ENCODE results near the gene KCNH2. TPM values are rescaled to one million over a fixed set of nuclear protein-coding genes. Genes with fewer than 3 reads are reported as not detected.

The KCNH2 gene
- total RNA-seq, 1 experiment from 2014 or later: 16.2 TPM

DNA sequence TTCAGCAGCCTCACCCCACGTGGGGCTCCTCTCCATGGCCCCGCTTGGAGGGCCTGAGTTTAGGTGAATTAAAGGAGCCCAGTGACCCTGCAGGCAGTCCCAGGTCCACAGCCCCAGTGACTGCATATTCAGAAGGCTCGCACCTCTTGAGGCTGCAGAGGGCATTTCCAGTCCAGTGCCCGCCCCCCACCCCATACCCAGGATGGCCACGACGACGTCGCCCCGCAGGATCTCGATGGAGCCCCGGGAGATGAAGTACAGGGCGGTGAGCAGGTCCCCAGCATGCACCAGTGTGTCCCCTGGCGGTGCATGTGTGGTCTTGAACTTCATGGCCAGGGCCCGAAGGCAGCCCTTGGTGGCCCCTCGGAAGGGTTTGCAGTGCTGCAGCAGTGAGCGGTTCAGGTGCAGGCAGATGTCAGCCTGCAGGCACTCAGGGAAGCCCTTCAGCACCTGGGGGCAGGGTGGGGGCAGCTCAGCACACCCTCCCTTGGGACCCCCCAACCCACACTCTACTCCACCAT lies 28.1 kb downstream of the KCNH2 start:
- H3K4me3 Mint-ChIP-seq: no peak overlapping the region
- POLR2A ChIA-PET: interaction anchor here (0.7 kb wide), 2 partner anchors 19 to 135 kb away, joined by 3 read pairs; no protein-coding TSS in a partner anchor
- no peak for DNase-seq (ENCODE audit: low spot score)

GRCh38 chr7:150949564-150949963 lies 28.6 kb downstream of the KCNH2 start:
- H3K27ac Mint-ChIP-seq: no peak overlapping the region
- no peak for DNase-seq (ENCODE audit: low spot score)
- H3K36me3 Mint-ChIP-seq: peaks cover 4% of the 10 kb centered on the region; the same call in 1 of the 2 replicates
- H3K4me3 Mint-ChIP-seq: no peak overlapping the region
- ChIA-PET POLR2A (interaction anchor here (0.7 kb wide), 2 partner anchors 20 to 136 kb away, joined by 3 read pairs; no protein-coding TSS in a partner anchor), CTCF (interaction anchor here (0.5 to 3.6 kb wide), 10 partner anchors 10 to 149 kb away, joined by 3 to 21 read pairs (median 5); partner anchors contain the start of genes TMEM176A and TMEM176B)
- H3K27me3 Mint-ChIP-seq (ENCODE audit: low read depth): peaks cover 6% of the 10 kb centered on the region
- peaks cover 35% of the 10 kb centered on the region for H3K4me1 Mint-ChIP-seq
- ATAC-seq: peak; percentile 24
- no peaks in the 10 kb centered on the region for H3K9me3 Mint-ChIP-seq
- TF ChIP-seq ELF4 (CRISPR knock-in tag; IDR thresholded peaks at IDR 0.05; ENCODE audit: low read depth): no peak
- TF ChIP-seq E2F1 (CRISPR knock-in tag; IDR thresholded peaks at IDR 0.05): no peak
- TF ChIP-seq ZNF281 (CRISPR knock-in tag; IDR thresholded peaks at IDR 0.05): 0 out of 2 replicates have a peak, but pooled peaks have one; percentile 44
- no peak for TF ChIP-seq KAT7 (CRISPR knock-in tag; IDR thresholded peaks at IDR 0.05; ENCODE audit: borderline replicate concordance)
- TF ChIP-seq ZBTB21 (CRISPR knock-in tag; IDR thresholded peaks at IDR 0.05; ENCODE audit: borderline replicate concordance): no peak
- TF ChIP-seq IRF2 (CRISPR knock-in tag; IDR thresholded peaks at IDR 0.05; ENCODE audit: borderline replicate concordance, low read depth): no peak
- 0 out of 2 replicates have a peak, but pooled peaks have one; percentile 33 for TF ChIP-seq ETV6 (CRISPR knock-in tag; IDR thresholded peaks at IDR 0.05)
- no peak for TF ChIP-seq STAT6 (CRISPR knock-in tag; conservative IDR thresholded peaks at IDR 0.05; ENCODE audit: low read depth)
- TF ChIP-seq, protein P1, sequence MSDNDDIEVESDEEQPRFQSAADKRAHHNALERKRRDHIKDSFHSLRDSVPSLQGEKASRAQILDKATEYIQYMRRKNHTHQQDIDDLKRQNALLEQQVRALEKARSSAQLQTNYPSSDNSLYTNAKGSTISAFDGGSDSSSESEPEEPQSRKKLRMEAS (CRISPR knock-in tag; IDR thresholded peaks at IDR 0.05): peak; percentile 33; the same call in 1 of the 2 replicates
- no peak for TF ChIP-seq FOXP1 (CRISPR knock-in tag; IDR thresholded peaks at IDR 0.05; ENCODE audit: borderline replicate concordance)

More for the DNA sequence above, 28.1 kb downstream of the KCNH2 start:
- no peak for ATAC-seq
- Mint-ChIP-seq H3K27ac (no peak overlapping the region), H3K36me3 (peaks cover 4% of the 10 kb centered on the region; the same call in 1 of the 2 replicates), H3K4me1 (peaks cover 37% of the 10 kb centered on the region), H3K27me3 (ENCODE audit: low read depth) (peaks cover 6% of the 10 kb centered on the region), H3K9me3 (no peaks in the 10 kb centered on the region)
- TF ChIP-seq FOXK1 (CRISPR knock-in tag; IDR thresholded peaks at IDR 0.05) (no peak), ZNF121 (CRISPR knock-in tag; IDR thresholded peaks at IDR 0.05) (no peak), SP1 (CRISPR knock-in tag; conservative IDR thresholded peaks at IDR 0.05) (no peak), ZMAT4 (CRISPR knock-in tag; IDR thresholded peaks at IDR 0.05) (no peak), EMX1 (CRISPR knock-in tag; IDR thresholded peaks at IDR 0.05) (no peak), NR2C2 (CRISPR knock-in tag; IDR thresholded peaks at IDR 0.05) (no peak), IRF1 (CRISPR knock-in tag; IDR thresholded peaks at IDR 0.05) (no peak), ZNF671 (CRISPR knock-in tag; IDR thresholded peaks at IDR 0.05) (no peak)
- TF ChIP-seq, protein P2, sequence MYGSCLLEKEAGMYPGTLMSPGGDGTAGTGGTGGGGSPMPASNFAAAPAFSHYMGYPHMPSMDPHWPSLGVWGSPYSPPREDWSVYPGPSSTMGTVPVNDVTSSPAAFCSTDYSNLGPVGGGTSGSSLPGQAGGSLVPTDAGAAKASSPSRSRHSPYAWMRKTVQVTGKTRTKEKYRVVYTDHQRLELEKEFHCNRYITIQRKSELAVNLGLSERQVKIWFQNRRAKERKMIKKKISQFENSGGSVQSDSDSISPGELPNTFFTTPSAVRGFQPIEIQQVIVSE (CRISPR knock-in tag; IDR thresholded peaks at IDR 0.05; ENCODE audit: borderline replicate concordance): no peak
- TF ChIP-seq, protein P3, sequence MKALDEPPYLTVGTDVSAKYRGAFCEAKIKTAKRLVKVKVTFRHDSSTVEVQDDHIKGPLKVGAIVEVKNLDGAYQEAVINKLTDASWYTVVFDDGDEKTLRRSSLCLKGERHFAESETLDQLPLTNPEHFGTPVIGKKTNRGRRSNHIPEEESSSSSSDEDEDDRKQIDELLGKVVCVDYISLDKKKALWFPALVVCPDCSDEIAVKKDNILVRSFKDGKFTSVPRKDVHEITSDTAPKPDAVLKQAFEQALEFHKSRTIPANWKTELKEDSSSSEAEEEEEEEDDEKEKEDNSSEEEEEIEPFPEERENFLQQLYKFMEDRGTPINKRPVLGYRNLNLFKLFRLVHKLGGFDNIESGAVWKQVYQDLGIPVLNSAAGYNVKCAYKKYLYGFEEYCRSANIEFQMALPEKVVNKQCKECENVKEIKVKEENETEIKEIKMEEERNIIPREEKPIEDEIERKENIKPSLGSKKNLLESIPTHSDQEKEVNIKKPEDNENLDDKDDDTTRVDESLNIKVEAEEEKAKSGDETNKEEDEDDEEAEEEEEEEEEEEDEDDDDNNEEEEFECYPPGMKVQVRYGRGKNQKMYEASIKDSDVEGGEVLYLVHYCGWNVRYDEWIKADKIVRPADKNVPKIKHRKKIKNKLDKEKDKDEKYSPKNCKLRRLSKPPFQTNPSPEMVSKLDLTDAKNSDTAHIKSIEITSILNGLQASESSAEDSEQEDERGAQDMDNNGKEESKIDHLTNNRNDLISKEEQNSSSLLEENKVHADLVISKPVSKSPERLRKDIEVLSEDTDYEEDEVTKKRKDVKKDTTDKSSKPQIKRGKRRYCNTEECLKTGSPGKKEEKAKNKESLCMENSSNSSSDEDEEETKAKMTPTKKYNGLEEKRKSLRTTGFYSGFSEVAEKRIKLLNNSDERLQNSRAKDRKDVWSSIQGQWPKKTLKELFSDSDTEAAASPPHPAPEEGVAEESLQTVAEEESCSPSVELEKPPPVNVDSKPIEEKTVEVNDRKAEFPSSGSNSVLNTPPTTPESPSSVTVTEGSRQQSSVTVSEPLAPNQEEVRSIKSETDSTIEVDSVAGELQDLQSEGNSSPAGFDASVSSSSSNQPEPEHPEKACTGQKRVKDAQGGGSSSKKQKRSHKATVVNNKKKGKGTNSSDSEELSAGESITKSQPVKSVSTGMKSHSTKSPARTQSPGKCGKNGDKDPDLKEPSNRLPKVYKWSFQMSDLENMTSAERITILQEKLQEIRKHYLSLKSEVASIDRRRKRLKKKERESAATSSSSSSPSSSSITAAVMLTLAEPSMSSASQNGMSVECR (CRISPR knock-in tag; IDR thresholded peaks at IDR 0.05; ENCODE audit: borderline replicate concordance): no peak
- CTCF ChIA-PET: interaction anchor here (0.5 to 2.9 kb wide), 7 partner anchors 10 to 150 kb away, joined by 3 to 21 read pairs (median 5); partner anchors contain the start of genes TMEM176A and TMEM176B

Measured in WTC11 (cell line).